ENCODE measurements around the gene FGFBP3.

FGFBP3 gene

DNA sequence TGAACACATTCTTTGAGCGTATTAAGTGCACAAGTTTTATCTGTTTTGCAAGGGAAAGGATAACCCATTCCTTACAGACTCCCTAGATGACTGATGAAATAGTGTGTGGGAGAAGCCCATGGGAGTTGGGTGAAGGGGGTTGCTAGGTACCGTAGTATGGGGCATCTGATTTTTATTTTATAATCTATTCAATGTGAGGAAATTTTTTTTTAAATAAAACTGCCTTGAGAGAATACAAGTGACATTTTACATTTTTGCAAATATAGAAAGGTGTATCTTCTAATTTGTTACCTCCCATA lies 15.7 kb upstream of the FGFBP3 start:
- no peak for TF ChIP-seq MYC (IDR thresholded peaks at IDR 0.05; ENCODE audit: low read depth, low read length)
- no peak for TF ChIP-seq POLR2A (IDR thresholded peaks at IDR 0.05; ENCODE audit: extremely low read depth, insufficient read length)
- TF ChIP-seq, protein P1, sequence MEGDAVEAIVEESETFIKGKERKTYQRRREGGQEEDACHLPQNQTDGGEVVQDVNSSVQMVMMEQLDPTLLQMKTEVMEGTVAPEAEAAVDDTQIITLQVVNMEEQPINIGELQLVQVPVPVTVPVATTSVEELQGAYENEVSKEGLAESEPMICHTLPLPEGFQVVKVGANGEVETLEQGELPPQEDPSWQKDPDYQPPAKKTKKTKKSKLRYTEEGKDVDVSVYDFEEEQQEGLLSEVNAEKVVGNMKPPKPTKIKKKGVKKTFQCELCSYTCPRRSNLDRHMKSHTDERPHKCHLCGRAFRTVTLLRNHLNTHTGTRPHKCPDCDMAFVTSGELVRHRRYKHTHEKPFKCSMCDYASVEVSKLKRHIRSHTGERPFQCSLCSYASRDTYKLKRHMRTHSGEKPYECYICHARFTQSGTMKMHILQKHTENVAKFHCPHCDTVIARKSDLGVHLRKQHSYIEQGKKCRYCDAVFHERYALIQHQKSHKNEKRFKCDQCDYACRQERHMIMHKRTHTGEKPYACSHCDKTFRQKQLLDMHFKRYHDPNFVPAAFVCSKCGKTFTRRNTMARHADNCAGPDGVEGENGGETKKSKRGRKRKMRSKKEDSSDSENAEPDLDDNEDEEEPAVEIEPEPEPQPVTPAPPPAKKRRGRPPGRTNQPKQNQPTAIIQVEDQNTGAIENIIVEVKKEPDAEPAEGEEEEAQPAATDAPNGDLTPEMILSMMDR (IDR thresholded peaks at IDR 0.05; ENCODE audit: low read depth, low read length) = no peak
- TF ChIP-seq, protein P2, sequence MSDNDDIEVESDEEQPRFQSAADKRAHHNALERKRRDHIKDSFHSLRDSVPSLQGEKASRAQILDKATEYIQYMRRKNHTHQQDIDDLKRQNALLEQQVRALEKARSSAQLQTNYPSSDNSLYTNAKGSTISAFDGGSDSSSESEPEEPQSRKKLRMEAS (IDR thresholded peaks at IDR 0.05; ENCODE audit: low read depth, low read length) = no peak
- peak overlapping the region; percentile 80 for H3K4me3 ChIP-seq (ENCODE audit: low read depth, low read length)
- DNase-seq (ENCODE audit: low read depth) = peak; percentile 46

DNA sequence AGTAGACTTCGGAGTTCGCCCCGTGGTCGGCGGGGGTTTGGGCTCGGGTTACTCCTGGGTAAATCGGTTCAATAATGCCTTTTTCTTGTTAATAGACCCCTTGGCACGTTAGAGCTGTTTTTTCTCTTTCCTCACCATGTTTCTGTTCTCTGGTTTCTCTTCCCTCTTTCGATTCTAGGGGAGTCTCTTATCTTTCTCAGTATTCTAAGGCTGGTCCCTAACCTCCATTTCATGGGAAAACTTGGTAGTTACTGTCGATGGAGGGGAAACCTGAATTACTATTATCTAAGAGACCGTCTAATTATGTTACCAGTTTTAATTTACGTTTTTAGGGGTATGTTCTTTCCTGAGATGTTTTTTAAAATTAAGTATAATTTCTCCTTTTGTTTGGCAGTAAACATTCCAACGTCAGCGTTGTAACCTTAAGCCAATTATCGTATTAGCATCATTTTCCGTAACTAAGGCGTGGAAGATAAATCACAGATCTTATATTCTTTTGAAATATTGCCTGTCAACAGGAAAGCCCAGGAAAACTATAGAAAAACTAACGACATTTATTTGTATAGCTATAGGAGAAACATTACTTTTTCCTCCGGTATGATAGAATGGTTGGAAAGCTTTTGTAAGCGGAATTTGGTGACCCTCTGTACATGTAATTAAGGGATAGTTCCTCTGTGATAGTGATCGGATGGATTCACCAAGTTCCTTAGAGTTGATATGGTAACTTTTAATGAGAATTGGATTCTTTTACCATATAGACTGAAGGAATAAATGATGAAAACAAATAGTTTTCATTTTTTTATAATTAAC lies 15.1 kb upstream of the FGFBP3 start:
- DNase-seq (ENCODE audit: low read depth) = no peak
- H3K4me3 ChIP-seq (ENCODE audit: low read depth, low read length) = peak overlapping the region; percentile 80
- TF ChIP-seq MYC (IDR thresholded peaks at IDR 0.05; ENCODE audit: low read depth, low read length) (no peak), POLR2A (IDR thresholded peaks at IDR 0.05; ENCODE audit: extremely low read depth, insufficient read length) (no peak)
- TF ChIP-seq, protein P1 (IDR thresholded peaks at IDR 0.05; ENCODE audit: low read depth, low read length) = no peak
- TF ChIP-seq, protein P2 (IDR thresholded peaks at IDR 0.05; ENCODE audit: low read depth, low read length) = no peak

DNA sequence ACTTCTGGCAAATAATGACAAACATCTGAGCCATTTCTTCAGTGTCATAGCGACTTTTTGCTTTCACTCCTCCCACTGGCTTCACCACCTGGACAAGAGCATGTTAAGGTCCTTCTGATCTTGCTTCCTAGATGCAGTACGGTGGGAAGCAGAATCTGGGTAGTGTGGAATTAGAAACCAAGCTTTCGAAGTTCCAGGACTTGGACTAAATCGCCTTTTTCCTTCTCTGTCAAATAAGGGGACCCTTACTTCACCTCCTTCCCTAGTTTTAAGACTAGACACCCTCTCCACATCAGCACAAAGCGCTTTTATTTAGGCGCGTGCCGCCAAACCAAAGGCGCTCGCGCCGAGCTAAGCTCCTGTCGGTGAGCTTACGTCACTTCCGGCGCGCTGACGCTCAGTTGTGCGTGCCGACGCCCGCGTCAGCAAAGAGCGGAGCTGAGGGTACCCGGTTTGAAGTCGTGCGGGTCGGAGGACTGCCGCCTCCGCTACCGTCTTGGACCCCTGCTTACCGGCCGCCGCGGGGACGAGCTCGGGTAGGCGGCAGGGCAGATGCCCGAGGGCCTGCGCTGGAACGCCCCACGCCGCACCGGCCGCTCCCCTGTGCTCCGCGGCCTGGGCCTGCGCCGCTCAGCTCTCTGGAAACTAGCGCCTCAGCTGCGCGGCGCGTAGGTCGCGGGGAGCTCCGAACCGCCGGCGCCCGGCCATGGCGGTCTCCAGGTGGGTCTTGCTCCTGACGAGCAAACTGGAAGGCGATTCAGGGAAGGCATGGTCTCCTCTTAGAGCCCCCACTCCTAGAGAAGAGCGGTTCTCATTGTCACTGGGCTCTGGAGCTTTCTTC lies 14.3 kb upstream of the FGFBP3 start, which contains the start of gene BTAF1:
Gene BTAF1 (plus strand): TSS at position 400 of the 841 bp plus-strand sequence. CDS start 307 bp downstream, at position 707.
- H3K4me3 ChIP-seq (ENCODE audit: low read depth, low read length) = peak within 1 kb of the TSS; percentile 80
- TF ChIP-seq, protein P1 (IDR thresholded peaks at IDR 0.05; ENCODE audit: low read depth, low read length) = no peak
- peak; percentile 97 for TF ChIP-seq MYC (IDR thresholded peaks at IDR 0.05; ENCODE audit: low read depth, low read length)
- TF ChIP-seq, protein P2 (IDR thresholded peaks at IDR 0.05; ENCODE audit: low read depth, low read length) = peak; percentile 82
- TF ChIP-seq POLR2A (IDR thresholded peaks at IDR 0.05; ENCODE audit: extremely low read depth, insufficient read length) = peak; percentile 98
- DNase-seq (ENCODE audit: low read depth) = peak; percentile 97

DNA sequence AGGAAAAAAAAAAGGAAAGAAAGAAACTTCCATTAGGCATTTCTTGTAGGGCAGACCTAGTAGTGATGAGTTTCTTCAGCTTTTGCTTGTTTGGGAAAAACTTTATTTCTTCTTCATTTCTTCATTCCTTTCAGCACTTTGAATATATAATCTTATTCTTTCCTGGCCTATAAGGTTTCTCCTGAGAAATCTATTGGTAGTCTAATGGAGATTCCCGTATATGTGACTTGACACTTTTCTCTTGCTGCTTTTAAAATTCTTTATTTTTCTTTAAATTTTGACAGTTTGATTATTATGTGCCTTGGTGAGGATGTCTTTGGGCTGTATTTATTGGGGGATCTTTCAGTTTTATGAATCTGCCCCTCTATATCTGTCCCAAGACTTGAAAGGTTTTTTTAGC lies 10.4 kb upstream of the FGFBP3 start:
- no peak overlapping the region for H3K4me3 ChIP-seq (ENCODE audit: low read depth, low read length)
- TF ChIP-seq, protein P1 (IDR thresholded peaks at IDR 0.05; ENCODE audit: low read depth, low read length) = no peak
- TF ChIP-seq MYC (IDR thresholded peaks at IDR 0.05; ENCODE audit: low read depth, low read length) = no peak
- no peak for TF ChIP-seq POLR2A (IDR thresholded peaks at IDR 0.05; ENCODE audit: extremely low read depth, insufficient read length)
- TF ChIP-seq, protein P2 (IDR thresholded peaks at IDR 0.05; ENCODE audit: low read depth, low read length) = no peak

DNA sequence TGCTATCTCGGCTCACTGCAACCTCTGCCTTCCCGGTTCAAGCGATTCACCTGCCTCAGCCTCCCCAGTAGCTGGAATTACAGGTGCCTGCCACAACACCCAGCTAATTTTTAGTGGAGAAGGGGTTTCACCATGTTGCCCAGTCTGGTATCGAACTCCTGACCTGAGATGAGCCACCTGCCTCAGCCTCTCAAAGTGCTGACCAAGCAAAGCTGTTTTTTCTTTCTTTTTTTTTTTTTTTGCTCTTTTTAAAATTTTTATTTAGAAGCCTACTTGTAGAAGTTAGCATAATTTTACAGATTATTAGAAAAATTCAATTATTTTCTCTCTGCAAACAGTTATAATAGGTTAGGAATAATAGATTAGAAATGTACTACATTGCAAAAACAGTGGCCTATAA lies 1.2 kb upstream of the FGFBP3 start:
- DNase-seq (ENCODE audit: low read depth) = no peak
- no peak overlapping the region for H3K4me3 ChIP-seq (ENCODE audit: low read depth, low read length)
- TF ChIP-seq, protein P1 (IDR thresholded peaks at IDR 0.05; ENCODE audit: low read depth, low read length) = no peak
- no peak for TF ChIP-seq POLR2A (IDR thresholded peaks at IDR 0.05; ENCODE audit: extremely low read depth, insufficient read length)

More for the DNA sequence above, 10.4 kb upstream of the FGFBP3 start:
- no peak for DNase-seq (ENCODE audit: low read depth)
